Large intestine (tissue), 3 donors: ENCODE results near the gene TTLL13. TPM values are rescaled to one million over a fixed set of nuclear protein-coding genes. Genes with fewer than 3 reads are reported as not detected.

Experiments
- DNase-seq, 2 donors: peaks; one replicate each; pipeline versions ENCODE4 v3.0.0 to v3.0.0-alpha.2; 2013
- H3K27ac ChIP-seq: one replicate; pipeline ENCODE4 v1.5.1; 2013; ENCODE audit warnings: low read length
- H3K27me3 ChIP-seq: 2 replicates; pipeline ENCODE4 v1.6.1; 2013; ENCODE audit warnings: low read length; ENCODE audit not compliant: control insufficient read depth, insufficient read depth
- H3K36me3 ChIP-seq: 2 replicates; pipeline ENCODE4 v1.6.1; 2013; ENCODE audit warnings: low read length; ENCODE audit not compliant: control insufficient read depth, insufficient read depth
- H3K4me1 ChIP-seq: one replicate; pipeline ENCODE4 v1.6.1; 2013; ENCODE audit warnings: low read length; ENCODE audit not compliant: control insufficient read depth, insufficient read depth
- H3K4me3 ChIP-seq: one replicate; pipeline ENCODE4 v1.5.1; 2013; ENCODE audit warnings: low read length
- H3K9me3 ChIP-seq: one replicate; pipeline ENCODE4 v1.6.1; 2013; ENCODE audit warnings: mild to moderate bottlenecking, low read depth, low read length, moderate library complexity; ENCODE audit not compliant: control insufficient read depth
- WGBS: methylation state at CpG from one replicate; pipeline ENCODE4 v1.1.5; 2013; ENCODE audit warnings: low lambda C conversion rate; ENCODE audit not compliant: insufficient coverage; 5-methylcytosine and 5-hydroxymethylcytosine counted together
- polyA plus RNA-seq: library from polyadenylated mRNA; unstranded; fragments of 120-200 nt; gene quantifications from one replicate; pipeline ENCODE4 v1.2.1, GENCODE V29; 2013

The TTLL13 gene
- polyA plus RNA-seq, 1 donor = 0.33 TPM

DNA sequence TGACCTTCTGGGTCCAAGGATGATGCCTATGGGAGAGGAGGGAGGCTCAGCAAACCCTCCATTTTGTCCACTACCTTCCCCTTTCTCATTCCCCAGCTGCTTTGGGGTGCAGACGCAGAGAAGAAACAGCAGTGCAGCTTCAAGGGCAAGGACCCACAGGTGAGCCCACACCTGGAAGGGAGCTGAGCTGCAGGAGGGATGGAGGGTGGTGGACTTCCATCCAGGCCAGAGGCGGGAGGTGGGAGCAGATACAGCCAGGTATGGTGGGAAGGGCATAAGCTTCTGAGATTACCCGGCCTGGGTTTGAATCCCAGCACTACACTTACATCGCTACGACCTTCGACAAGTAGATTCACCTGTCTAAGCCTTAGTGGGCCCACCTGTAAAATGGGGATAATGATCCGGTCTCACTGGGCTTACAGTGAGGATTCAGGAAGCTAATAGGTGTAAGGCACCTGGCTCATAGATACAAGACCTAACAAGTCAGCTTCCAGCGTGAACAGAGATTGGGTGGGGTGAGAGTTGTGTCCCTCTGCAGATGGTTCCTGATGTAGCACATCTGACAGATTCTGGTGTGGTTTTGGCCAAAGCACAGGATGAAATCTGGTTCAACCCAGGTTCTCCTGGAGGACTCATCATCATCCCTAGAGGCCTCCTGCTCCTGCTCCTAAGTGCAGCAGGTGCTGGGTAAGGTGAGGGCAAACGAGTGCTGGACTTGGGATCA, 31.5 kb upstream of the TTLL13 start:
- DNase-seq = no peak
- Histone ChIP-seq H3K27ac (no peak overlapping the region), H3K27me3 (no peaks in the 10 kb centered on the region), H3K4me3 (no peak overlapping the region), H3K9me3 (no peaks in the 10 kb centered on the region), H3K4me1 (peaks cover 13% of the 10 kb centered on the region), H3K36me3 (peaks cover 43% of the 10 kb centered on the region)
- no CpG with 5 or more reads among the region's 9 CpGs for WGBS

DNA sequence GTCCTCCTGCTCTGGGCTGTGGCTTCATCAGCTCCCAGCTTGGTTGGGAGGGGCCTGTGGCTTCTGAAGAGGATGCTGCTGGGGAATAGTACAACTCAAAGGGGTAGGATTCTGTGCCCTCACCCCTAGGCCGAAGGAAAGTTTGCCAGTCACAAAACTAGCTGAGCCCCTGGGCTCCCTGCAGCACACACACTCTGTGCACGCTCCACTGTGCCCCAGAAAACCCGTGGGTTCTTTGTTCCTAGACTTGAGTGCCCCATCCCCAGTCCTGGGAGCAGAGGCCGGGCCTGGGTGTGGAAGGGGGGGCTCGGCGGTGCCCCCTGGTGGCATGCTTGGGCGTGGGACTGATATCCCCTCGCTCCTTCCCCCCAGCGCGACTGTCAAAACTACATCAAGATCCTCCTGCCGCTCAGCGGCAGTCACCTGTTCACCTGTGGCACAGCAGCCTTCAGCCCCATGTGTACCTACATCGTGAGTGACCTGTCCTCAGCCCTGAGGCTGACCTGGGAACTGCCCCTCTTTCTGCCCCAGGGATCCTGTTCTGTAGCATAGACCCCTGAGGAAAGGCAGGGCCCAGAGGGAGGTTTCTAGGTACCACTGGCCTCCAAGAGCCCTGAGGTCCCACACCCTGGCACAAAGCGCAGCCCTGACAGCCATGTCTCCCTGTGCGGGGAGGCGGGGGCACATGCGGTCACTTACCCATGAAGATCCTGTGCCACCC, 29.8 kb upstream of the TTLL13 start:
- no peaks in the 10 kb centered on the region for H3K4me1 ChIP-seq
- H3K27ac ChIP-seq = no peak overlapping the region
- no peaks in the 10 kb centered on the region for H3K27me3 ChIP-seq
- H3K9me3 ChIP-seq = no peaks in the 10 kb centered on the region
- no CpG with 5 or more reads among the region's 17 CpGs for WGBS
- H3K4me3 ChIP-seq = no peak overlapping the region
- peaks cover 59% of the 10 kb centered on the region for H3K36me3 ChIP-seq
- DNase-seq = no peak

DNA sequence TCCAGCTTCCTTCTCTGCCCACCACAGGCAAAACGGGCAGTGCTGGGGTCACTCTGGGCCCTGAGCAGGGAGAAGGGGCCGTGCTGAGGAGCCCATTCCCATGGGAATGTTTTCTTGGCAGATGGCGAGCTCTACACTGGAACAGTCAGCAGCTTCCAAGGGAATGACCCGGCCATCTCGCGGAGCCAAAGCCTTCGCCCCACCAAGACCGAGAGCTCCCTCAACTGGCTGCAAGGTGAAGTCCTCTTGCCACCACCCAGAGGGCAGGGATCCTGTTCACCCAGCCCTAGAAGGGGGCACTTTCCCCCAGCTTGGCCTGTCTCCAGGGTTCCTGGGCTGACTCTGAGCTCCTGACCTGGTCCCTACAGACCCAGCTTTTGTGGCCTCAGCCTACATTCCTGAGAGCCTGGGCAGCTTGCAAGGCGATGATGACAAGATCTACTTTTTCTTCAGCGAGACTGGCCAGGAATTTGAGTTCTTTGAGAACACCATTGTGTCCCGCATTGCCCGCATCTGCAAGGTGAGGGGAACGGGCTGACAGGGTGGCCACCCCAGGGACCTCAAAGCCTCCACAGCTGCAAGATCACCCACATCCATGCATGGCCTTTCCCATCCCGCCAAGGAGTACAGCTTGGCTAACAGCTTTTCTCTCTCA, 28.0 kb upstream of the TTLL13 start:
- Histone ChIP-seq H3K4me3 (no peak overlapping the region), H3K4me1 (no peaks in the 10 kb centered on the region), H3K9me3 (no peaks in the 10 kb centered on the region), H3K27me3 (no peaks in the 10 kb centered on the region), H3K27ac (no peak overlapping the region), H3K36me3 (peaks cover 75% of the 10 kb centered on the region)
- no CpG with 5 or more reads among the region's 14 CpGs for WGBS
- DNase-seq = peak; percentile 74 to 77

DNA sequence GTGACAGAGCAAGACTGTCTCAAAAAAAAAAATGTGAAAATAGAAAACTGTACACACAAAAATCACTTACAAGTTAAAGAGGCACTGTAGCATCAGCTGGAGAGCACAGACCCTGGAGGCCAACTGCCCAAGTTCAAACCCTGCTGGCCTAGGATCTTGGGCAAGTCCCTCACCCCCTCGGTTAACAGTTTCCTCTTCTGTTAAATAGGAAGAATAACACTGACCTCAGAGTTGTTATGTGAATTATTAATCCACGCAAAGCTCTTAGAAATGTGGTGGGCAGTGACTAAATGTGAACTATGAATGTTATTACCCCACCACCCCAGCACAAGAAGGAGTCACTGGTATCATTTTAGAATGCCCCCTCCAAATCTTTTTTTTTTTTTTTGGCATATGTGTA, 26.8 kb upstream of the TTLL13 start:
- no peak overlapping the region for H3K4me3 ChIP-seq
- no peaks in the 10 kb centered on the region for H3K4me1 ChIP-seq
- no peaks in the 10 kb centered on the region for H3K27me3 ChIP-seq
- peaks cover 80% of the 10 kb centered on the region for H3K36me3 ChIP-seq
- DNase-seq = no peak
- WGBS = no CpG with 5 or more reads among the region's 2 CpGs
- H3K9me3 ChIP-seq = no peaks in the 10 kb centered on the region
- H3K27ac ChIP-seq = no peak overlapping the region

GRCh38 chr15:90223441-90224165, 25.8 kb upstream of the TTLL13 start:
- Histone ChIP-seq H3K4me1 (no peaks in the 10 kb centered on the region), H3K4me3 (no peak overlapping the region), H3K9me3 (no peaks in the 10 kb centered on the region), H3K36me3 (peaks cover 82% of the 10 kb centered on the region), H3K27ac (no peak overlapping the region), H3K27me3 (no peaks in the 10 kb centered on the region)
- no peak for DNase-seq
- no CpG with 5 or more reads among the region's 22 CpGs for WGBS

GRCh38 chr15:90225047-90225446, 24.3 kb upstream of the TTLL13 start:
- WGBS = no CpG with 5 or more reads among the region's 17 CpGs
- H3K4me3 ChIP-seq = no peak overlapping the region
- H3K9me3 ChIP-seq = no peaks in the 10 kb centered on the region
- peaks cover 86% of the 10 kb centered on the region for H3K36me3 ChIP-seq
- H3K27me3 ChIP-seq = no peaks in the 10 kb centered on the region
- DNase-seq = no peak
- H3K4me1 ChIP-seq = no peaks in the 10 kb centered on the region
- H3K27ac ChIP-seq = no peak overlapping the region

- 83% methylated on average over 2 of the region's 18 CpGs for WGBS
- Histone ChIP-seq H3K9me3 (no peaks in the 10 kb centered on the region), H3K4me1 (peaks cover 6% of the 10 kb centered on the region), H3K27ac (no peak overlapping the region), H3K36me3 (peaks cover 90% of the 10 kb centered on the region), H3K4me3 (no peak overlapping the region), H3K27me3 (no peaks in the 10 kb centered on the region)
- no peak for DNase-seq
These were observed 23.7 kb upstream of the TTLL13 start for GRCh38 chr15:90225504-90226234.

- Histone ChIP-seq H3K4me1 (peaks cover 18% of the 10 kb centered on the region), H3K36me3 (peaks cover 94% of the 10 kb centered on the region)
- 100% methylated on average over 4 of the region's 7 CpGs for WGBS
These were observed 22.0 kb upstream of the TTLL13 start for GRCh38 chr15:90227336-90227735.

GRCh38 chr15:90227816-90228772, 21.3 kb upstream of the TTLL13 start:
- H3K27me3 ChIP-seq = no peaks in the 10 kb centered on the region
- WGBS = no CpG with 5 or more reads among the region's 38 CpGs

More at GRCh38 chr15:90227336-90227735, 22.0 kb upstream of the TTLL13 start:
- no peak for DNase-seq
- Histone ChIP-seq H3K27me3 (no peaks in the 10 kb centered on the region), H3K4me3 (no peak overlapping the region), H3K27ac (no peak overlapping the region), H3K9me3 (no peaks in the 10 kb centered on the region)

More at GRCh38 chr15:90227816-90228772, 21.3 kb upstream of the TTLL13 start:
- H3K9me3 ChIP-seq = no peaks in the 10 kb centered on the region
- H3K36me3 ChIP-seq = peaks cover 87% of the 10 kb centered on the region
- H3K4me3 ChIP-seq = no peak overlapping the region
- no peak overlapping the region for H3K27ac ChIP-seq
- no peak for DNase-seq
- peaks cover 25% of the 10 kb centered on the region for H3K4me1 ChIP-seq
